HG02981 (cell line): Measurements from ENCODE around the gene ACSM3.
"Not testable (repeated sequence)": the region's sequence is repeated elsewhere in the genome, so short reads cannot be mapped to it uniquely, and the experiment has no call there.

Source experiments
- ATAC-seq: cut with Tn5 transposase; IDR thresholded peaks from one replicate; pipeline ENCODE4 v1.9.1; 2021; ENCODE audit warnings: mild to moderate bottlenecking, moderate library complexity; ENCODE audit not compliant: unreplicated experiment

The ACSM3 gene

GRCh38 chr16:20803561-20804214 is 39.9 kb downstream of the ACSM3 start:
- ATAC-seq, result no peak

GRCh38 chr16:20805684-20806167 is 41.9 kb downstream of the ACSM3 start:
- not testable (repeated sequence) for ATAC-seq

DNA sequence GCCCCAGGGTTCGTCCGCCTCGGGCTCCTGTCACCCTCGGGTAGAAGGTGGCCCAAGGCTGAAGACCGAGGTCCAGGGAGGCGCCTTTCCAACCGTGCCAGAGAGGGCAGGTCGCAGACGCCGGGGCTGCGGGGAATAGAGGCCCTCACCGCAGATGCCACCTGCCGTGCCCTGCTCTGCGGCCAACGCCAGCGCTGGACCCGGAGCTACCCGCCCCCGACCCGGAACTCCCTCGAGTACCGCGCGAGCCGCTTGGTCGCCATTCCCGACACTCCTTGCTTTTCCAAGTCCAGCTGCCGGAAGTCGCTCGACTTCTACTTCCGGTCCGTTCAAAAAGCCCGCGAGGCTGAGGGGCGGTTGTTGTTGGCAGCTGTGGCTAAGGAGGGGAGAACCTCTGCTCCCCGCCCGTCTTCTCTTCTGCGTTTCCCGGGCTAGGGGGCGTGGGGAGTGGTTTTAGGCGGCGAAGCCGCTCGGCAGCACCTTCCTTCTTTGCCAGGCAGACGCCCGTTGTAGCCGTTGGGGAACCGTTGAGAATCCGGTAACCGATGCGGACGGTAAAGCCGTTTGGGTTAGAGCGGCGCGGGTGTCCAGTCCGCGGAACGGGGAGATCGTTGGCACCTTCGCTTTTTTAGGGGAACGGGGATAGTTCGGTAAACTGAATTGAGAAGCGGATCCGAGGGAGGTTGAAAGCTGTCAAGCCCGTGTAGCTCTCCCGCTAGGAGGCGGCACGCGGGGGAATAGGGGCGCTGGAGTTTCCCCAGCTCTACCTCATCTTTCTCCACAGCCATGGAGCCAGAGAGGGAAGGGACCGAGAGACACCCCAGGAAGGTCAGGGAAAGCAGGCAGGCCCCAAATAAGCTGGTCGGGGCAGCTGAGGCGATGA is 42.6 kb downstream of the ACSM3 start, which contains the start of the genes ERI2 and REXO5:
ERI2 (minus strand) TSS at position 305 of the 883 bp plus-strand sequence; CDS start at position 263, 42 bp downstream.
REXO5 (plus strand) TSS at position 360 of the 883 bp plus-strand sequence; CDS start at position 787, 427 bp downstream.
- peak; percentile 79 for ATAC-seq

- ATAC-seq, result no peak
Observed at GRCh38 chr16:20807862-20808261, 44.0 kb downstream of the ACSM3 start.

- ATAC-seq, result no peak
Observed at GRCh38 chr16:20811889-20812439, 48.1 kb downstream of the ACSM3 start.

DNA sequence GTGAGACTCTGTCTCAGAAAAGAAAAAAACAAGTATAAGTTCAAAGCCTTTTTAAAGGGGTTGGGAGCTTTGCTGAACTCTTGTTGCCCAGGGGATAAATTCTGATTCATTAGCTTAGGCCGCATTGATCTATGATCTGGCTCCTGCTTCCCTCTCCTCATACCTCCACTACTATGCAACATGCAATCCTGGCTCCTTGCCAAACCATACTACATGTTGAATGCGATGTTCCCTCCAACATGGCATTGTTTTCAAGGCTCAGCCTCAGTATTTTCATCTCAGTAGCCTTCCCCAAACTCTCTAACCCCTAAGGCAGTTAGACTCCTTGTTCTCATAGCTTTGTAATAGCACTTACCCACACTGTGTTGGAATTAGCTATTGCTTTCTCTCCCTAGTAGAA is 48.7 kb downstream of the ACSM3 start:
- no peak for ATAC-seq

GRCh38 chr16:20814784-20815183 is 51.0 kb downstream of the ACSM3 start:
- no peak for ATAC-seq

GRCh38 chr16:20818929-20819585 is 55.2 kb downstream of the ACSM3 start:
- no peak for ATAC-seq

GRCh38 chr16:20821682-20822081 is 57.9 kb downstream of the ACSM3 start:
- ATAC-seq, result no peak

GRCh38 chr16:20822521-20823325 is 58.9 kb downstream of the ACSM3 start:
- no peak for ATAC-seq

- no peak for ATAC-seq
Observed at GRCh38 chr16:20826039-20826566, 62.3 kb downstream of the ACSM3 start.

- no peak for ATAC-seq
Observed at GRCh38 chr16:20829536-20829935, 65.7 kb downstream of the ACSM3 start.

- ATAC-seq, result no peak
Observed at GRCh38 chr16:20830372-20830771, 66.6 kb downstream of the ACSM3 start.

DNA sequence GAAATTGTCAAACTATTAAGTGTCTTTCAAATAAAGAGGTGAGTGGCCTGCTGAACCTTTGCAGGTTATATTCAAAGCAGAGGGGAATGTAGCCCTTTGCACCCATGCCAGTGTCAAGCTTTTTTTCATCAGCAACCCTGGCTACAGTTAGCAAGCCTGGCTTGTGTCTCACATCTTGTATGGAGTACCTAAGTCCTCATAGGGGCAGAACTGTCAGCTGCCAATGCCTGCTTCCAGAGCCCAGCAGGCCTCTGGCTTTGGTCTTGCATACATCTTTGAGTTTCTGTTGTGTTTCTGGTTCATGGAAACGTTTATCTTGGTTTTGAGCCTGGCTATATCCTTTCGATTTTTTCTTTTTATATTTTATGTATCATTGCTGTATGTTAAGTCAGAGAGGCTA is 69.3 kb downstream of the ACSM3 start:
- no peak for ATAC-seq

- no peak for ATAC-seq
Observed at GRCh38 chr16:20838240-20838639, 74.4 kb downstream of the ACSM3 start.

DNA sequence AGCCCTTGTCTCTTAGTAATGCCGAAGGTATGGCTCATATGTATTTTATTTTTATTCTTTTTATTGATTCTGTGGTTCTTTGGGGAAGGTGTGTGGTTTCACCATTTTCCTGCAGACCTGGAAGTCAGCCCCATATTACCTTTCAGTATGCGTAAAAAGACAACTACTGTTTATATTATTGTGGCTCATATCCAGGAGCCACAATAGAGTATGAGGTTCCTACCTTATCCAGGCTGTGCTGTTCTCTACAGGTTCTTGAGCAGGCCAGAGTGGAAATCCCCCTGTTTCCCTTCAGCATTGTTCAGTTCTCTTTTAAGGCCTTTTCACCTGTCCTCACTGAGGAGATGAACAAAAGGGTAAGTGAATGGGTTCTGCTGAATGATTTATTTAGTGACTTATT is 75.7 kb downstream of the ACSM3 start:
- ATAC-seq, result no peak

GRCh38 chr16:20844054-20844453 is 80.2 kb downstream of the ACSM3 start:
- ATAC-seq, result no peak

GRCh38 chr16:20844588-20844987 is 80.8 kb downstream of the ACSM3 start:
- no peak for ATAC-seq

GRCh38 chr16:20846030-20846429 is 82.2 kb downstream of the ACSM3 start:
- no peak for ATAC-seq

DNA sequence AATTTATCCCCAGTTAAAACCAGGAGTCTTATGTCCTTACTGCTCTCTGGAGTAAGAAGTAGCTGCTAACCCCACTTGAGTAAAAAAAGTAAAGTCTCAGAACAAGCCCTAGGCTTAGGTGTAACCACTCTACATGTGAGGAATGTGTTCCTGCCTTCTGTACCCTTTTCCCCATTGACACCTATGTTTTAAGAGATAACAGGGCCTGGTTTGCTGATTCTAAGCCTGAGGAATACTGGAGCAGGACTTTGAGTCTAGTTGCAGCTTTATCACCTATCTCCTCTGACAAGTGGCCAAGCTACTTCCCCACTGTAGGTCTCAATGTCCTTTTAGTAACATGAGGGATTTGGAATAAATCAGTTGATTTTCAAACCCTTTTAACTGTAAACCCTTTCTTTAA is 82.7 kb downstream of the ACSM3 start:
- no peak for ATAC-seq
